Vagina (tissue), 2 donors: ENCODE results near the gene RBM34. TPM values are rescaled to one million over a fixed set of nuclear protein-coding genes. Genes with fewer than 3 reads are reported as not detected.
"Not testable (repeated sequence)": the region's sequence is repeated elsewhere in the genome, so short reads cannot be mapped to it uniquely, and the experiment has no call there.

Experiments used
- DNase-seq, 2 donors: peaks; one replicate each; pipeline ENCODE4 v3.0.0-alpha.2; 2017; ENCODE audit errors: extremely low spot score in 2 of 2
- H3K27ac ChIP-seq: fragments of 200-600 bp; sonication (generic); one replicate; pipeline ENCODE4 v1.5.1; 2019
- H3K27me3 ChIP-seq: fragments of 200-600 bp; sonication (generic); one replicate; pipeline ENCODE4 v1.5.1; 2019
- H3K36me3 ChIP-seq, 2 donors: fragments of 200-600 bp; sonication (generic); one replicate each; pipeline ENCODE4 v1.5.1; 2017 to 2019
- H3K4me1 ChIP-seq: fragments of 200-600 bp; sonication (generic); one replicate; pipeline ENCODE4 v1.5.1; 2019
- H3K4me3 ChIP-seq, 2 donors: fragments of 200-600 bp; sonication (generic); 1 replicate in 1 of 2; 2 replicates in 1 of 2; pipeline ENCODE4 v1.5.1; 2016 to 2019
- H3K9me3 ChIP-seq: fragments of 200-600 bp; sonication (generic); one replicate; pipeline ENCODE4 v1.5.1; 2019
- POLR2A ChIP-seq, 2 donors: fragments of 450-650 bp; IDR thresholded peaks; one replicate each; pipeline ENCODE4 v1.6.1; 2017; ENCODE audit warnings: antibody characterized with exemption in 2 of 2, mild to moderate bottlenecking in 2 of 2, moderate library complexity in 2 of 2
- POLR2AphosphoS5 ChIP-seq, 2 donors: sonication (generic); formaldehyde crosslinking; IDR thresholded peaks; one replicate each; pipeline ENCODE4 v1.9.0; 2017; ENCODE audit warnings: antibody characterized with exemption in 2 of 2, mild to moderate bottlenecking in 2 of 2, low read depth in 1 of 2; ENCODE audit not compliant: insufficient read depth in 1 of 2
- intact Hi-C: fragments of 100-400 bp; cut with DNase I; formaldehyde crosslinking; loops from one replicate; pipeline ENCODE4 v1.15.1; 2023
- total RNA-seq: library from RNA; depleted of rRNA; stranded (reverse); fragments of >200 nt; gene quantifications from one replicate; pipeline ENCODE4 v1.2.3, GENCODE V29; 2016
- TF ChIP-seq, protein P1 (sequence below), 3 experiments: fragments of 450-650 bp in 2 of 3; fragments of 200-600 bp in 1 of 3; sonication (generic) in 1 of 3; IDR thresholded peaks; one replicate each; pipeline ENCODE4 v1.5.1; 2017 to 2019; ENCODE audit warnings: antibody characterized with exemption in 3 of 3, mild to moderate bottlenecking in 2 of 3, moderate library complexity in 2 of 3

RBM34 gene
- total RNA-seq, 1 donor from 2014 or later, result 44.7 TPM

DNA sequence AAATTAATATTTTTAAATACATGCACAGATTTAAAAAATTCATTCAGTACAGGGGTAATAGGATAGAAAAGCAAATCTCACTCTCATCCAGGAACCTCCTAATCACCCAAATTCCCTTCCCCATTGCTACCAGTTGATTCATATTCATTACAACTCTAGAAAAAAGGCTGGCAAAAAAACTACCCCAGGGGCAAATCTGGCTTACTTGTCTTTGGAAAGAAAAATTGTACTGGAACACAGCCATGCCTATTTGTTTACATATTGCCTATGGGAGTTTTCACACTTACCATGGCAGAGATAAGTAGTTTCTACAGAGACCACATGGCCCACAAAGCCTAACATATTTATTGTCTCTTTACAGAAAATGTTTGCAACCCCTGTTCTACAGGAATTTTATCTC is 8.9 kb upstream of the RBM34 start:
- Histone ChIP-seq H3K4me1 (no peaks in the 10 kb centered on the region), H3K9me3 (no peaks in the 10 kb centered on the region), H3K27me3 (no peaks in the 10 kb centered on the region), H3K4me3 (no peak overlapping the region), H3K36me3 (peaks cover 6 to 51% of the 10 kb centered on the region in 2 donors), H3K27ac (no peak overlapping the region)
- DNase-seq, result no peak
- no peak for TF ChIP-seq POLR2A (IDR thresholded peaks at IDR 0.05)
- no peak for TF ChIP-seq POLR2AphosphoS5 (IDR thresholded peaks at IDR 0.05; ENCODE audit: insufficient read depth in 1 of 2, low read depth in 1 of 2)
- TF ChIP-seq, protein P1, sequence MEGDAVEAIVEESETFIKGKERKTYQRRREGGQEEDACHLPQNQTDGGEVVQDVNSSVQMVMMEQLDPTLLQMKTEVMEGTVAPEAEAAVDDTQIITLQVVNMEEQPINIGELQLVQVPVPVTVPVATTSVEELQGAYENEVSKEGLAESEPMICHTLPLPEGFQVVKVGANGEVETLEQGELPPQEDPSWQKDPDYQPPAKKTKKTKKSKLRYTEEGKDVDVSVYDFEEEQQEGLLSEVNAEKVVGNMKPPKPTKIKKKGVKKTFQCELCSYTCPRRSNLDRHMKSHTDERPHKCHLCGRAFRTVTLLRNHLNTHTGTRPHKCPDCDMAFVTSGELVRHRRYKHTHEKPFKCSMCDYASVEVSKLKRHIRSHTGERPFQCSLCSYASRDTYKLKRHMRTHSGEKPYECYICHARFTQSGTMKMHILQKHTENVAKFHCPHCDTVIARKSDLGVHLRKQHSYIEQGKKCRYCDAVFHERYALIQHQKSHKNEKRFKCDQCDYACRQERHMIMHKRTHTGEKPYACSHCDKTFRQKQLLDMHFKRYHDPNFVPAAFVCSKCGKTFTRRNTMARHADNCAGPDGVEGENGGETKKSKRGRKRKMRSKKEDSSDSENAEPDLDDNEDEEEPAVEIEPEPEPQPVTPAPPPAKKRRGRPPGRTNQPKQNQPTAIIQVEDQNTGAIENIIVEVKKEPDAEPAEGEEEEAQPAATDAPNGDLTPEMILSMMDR (IDR thresholded peaks at IDR 0.05), result no peak
- intact Hi-C loops, result no loop called here

DNA sequence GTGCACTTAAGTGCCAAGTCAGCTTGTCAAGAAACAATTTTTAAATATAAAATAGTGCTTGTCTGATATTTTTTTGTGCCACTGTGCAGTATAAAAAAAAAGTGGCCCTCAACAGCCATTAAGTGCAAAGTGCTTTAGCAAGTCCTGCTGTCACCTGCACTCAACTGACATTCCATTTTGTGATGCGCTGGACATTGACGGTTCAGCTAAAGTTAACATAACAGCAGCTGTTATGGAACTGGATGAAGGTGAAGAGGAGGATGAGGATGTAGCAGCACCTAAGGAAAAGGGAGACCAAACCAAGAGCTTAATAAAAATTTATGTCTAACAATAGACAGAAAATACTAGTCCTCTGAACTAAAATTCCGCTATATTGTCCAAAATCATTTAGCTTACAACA is 7.3 kb upstream of the RBM34 start:
- no peak overlapping the region for H3K27ac ChIP-seq
- no peak for DNase-seq
- TF ChIP-seq POLR2AphosphoS5 (IDR thresholded peaks at IDR 0.05; ENCODE audit: insufficient read depth in 1 of 2, low read depth in 1 of 2), result no peak
- no peak for TF ChIP-seq POLR2A (IDR thresholded peaks at IDR 0.05)
- TF ChIP-seq, protein P1 (IDR thresholded peaks at IDR 0.05), result no peak
- H3K9me3 ChIP-seq, result no peaks in the 10 kb centered on the region
- peaks cover 6 to 37% of the 10 kb centered on the region in 2 donors for H3K36me3 ChIP-seq
- H3K27me3 ChIP-seq, result no peaks in the 10 kb centered on the region
- no peak overlapping the region for H3K4me3 ChIP-seq
- H3K4me1 ChIP-seq, result no peaks in the 10 kb centered on the region
- intact Hi-C loops, result no loop called here

DNA sequence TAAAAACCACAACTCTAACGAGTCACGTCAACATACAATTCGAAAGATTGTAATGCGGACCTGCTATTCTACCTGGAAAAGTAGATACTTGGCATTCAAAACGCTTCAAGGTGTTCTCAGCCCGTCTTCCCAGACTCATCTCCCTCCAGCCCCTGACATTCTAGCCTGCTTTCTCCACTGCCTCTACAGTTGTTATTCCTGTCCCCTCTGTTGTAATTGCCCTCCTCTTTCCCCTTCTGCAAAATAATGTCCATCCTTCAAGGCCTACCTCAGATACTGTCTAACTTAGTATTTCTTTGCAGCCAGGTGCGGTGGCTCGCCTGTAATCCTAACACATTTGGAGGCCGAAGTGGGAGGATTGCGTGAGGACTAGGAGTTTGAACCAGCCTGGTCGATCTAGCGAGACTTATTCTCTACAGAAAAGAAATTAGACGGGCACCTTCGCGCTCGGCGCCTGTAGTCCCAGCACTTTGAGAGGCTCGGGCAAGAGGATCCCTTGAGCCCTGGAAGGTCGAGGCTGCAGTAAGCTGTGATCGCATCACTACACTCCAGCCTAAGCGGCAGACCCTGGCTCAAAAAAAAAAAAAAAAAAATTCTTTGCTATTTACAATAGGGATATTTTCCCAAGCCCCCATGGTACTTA is 756 bp upstream of the RBM34 start:
- TF ChIP-seq POLR2A (IDR thresholded peaks at IDR 0.05), result no peak
- TF ChIP-seq, protein P1 (IDR thresholded peaks at IDR 0.05), result no peak
- TF ChIP-seq POLR2AphosphoS5 (IDR thresholded peaks at IDR 0.05; ENCODE audit: insufficient read depth in 1 of 2, low read depth in 1 of 2), result no peak
- Histone ChIP-seq H3K27ac (peak overlapping the region; percentile 84), H3K4me3 (peak overlapping the region; percentile 73 to 87), H3K27me3 (no peaks in the 10 kb centered on the region), H3K9me3 (no peaks in the 10 kb centered on the region), H3K36me3 (peaks cover 0 to 7% of the 10 kb centered on the region in 2 donors), H3K4me1 (peaks cover 43% of the 10 kb centered on the region)
- no peak for DNase-seq
- intact Hi-C loops, result no loop called here

DNA sequence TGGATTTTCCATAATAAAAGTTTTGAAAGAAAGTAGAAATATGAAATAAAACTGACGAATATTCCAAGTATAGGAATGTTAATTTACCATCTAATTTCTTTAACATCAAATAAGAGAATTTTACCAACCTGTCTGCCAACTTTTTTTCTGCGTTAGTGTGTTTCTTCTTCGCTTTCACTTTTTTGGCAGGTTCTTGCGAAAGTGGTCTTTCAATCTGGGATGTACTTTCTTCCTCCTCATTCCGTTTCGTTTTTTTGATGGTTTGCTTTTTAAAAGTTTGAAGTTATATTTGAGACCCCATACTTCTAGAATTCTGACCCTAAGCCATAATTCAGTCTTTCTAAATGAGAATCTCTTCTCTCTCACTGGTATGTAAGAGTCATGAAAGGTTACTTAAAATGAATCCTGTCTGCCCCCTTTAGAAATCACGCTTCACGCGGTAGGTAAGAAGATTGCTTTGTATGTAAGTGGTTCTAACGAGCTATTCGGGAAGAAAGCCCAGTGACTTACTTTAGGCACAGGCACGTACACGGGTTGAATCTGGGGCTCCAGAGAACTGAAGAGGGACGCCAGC is 580 bp downstream of the RBM34 start:
- Histone ChIP-seq H3K4me1 (peaks cover 48% of the 10 kb centered on the region), H3K4me3 (peak overlapping the region; percentile 73 to 87), H3K27me3 (no peaks in the 10 kb centered on the region), H3K27ac (peak overlapping the region; percentile 84), H3K36me3 (peaks cover 0 to 7% of the 10 kb centered on the region in 2 donors), H3K9me3 (no peaks in the 10 kb centered on the region)
- DNase-seq, result no peak
- TF ChIP-seq, protein P1 (IDR thresholded peaks at IDR 0.05), result no peak
- TF ChIP-seq POLR2AphosphoS5 (IDR thresholded peaks at IDR 0.05; ENCODE audit: insufficient read depth in 1 of 2, low read depth in 1 of 2) (no peak), POLR2A (IDR thresholded peaks at IDR 0.05) (no peak)
- intact Hi-C loops, result no loop called here

DNA sequence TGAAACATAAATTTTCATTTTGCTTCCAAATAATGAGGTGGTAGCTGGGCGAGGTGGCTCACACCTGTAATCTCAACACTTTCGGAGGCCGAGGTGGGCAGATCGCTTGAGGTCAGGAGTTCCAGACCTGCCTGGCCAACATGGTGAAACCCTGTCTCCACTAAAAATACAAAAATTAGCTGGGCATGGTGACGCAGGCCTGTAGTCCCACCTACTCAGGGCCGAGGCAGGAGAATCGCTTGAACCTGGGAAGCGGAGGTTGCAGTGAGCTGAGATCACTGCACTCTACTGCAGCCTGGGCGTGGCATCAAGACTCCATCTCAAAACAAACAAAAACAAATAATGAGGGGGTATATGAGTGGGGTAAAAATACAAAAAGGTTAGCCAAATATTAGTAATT is 1.1 kb downstream of the RBM34 start:
- H3K27me3 ChIP-seq, DNase-seq, intact Hi-C loops, H3K36me3 ChIP-seq, H3K9me3 ChIP-seq, H3K27ac ChIP-seq: not testable (repeated sequence)
- H3K4me3 ChIP-seq, result peak overlapping the region; percentile 73 to 87
- peaks cover 48% of the 10 kb centered on the region for H3K4me1 ChIP-seq

DNA sequence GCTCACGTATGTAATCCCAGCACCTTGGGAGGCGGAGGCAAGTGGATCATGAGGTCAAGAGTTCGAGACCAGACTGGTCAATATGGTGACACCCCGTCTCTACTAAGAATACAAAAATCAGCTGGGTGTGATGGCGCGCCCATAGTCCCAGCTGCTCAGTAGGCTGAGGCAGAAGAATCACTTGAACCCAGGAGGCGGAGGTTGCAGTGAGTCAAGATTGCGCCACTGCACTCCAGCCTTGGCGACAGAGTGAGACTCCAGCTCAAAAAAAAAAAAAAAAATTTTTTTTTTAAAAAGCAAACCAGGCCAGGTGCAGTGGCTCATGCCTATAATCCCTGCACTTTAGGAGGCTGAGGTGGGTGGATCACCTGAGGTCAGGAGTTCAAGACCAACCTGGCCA is 1.8 kb downstream of the RBM34 start:
- H3K27me3 ChIP-seq, DNase-seq, H3K9me3 ChIP-seq, intact Hi-C loops, H3K4me3 ChIP-seq, H3K27ac ChIP-seq: not testable (repeated sequence)
- Histone ChIP-seq H3K36me3 (peaks cover 0 to 11% of the 10 kb centered on the region in 2 donors), H3K4me1 (peaks cover 48% of the 10 kb centered on the region)
